DOHH2 (cell line): ENCODE results near the gene TARP.

Experiments
- H3F3A ChIP-seq: fragments of 200-600 bp; sonication (generic), shearing (Covaris generic); 2 replicates; pipeline ENCODE4 v1.6.0; 2016; ENCODE audit warnings: antibody characterized with exemption, mild to moderate bottlenecking; ENCODE audit not compliant: control insufficient read depth, insufficient read depth
- H3K27ac ChIP-seq: fragments of 200-600 bp; sonication (generic); 2 replicates; pipeline ENCODE4 v1.5.1; 2014; ENCODE audit warnings: low read depth, mild to moderate bottlenecking, low read length, moderate library complexity
- H3K27me3 ChIP-seq: fragments of 200-600 bp; sonication (generic); 2 replicates; pipeline ENCODE4 v1.6.1; 2014; ENCODE audit warnings: mild to moderate bottlenecking, low read length, mixed read lengths; ENCODE audit not compliant: control insufficient read depth
- H3K36me3 ChIP-seq: fragments of 200-600 bp; sonication (generic); 2 replicates; pipeline ENCODE4 v1.6.1; 2014; ENCODE audit warnings: mild to moderate bottlenecking, low read length, moderate library complexity, mixed read lengths; ENCODE audit not compliant: control insufficient read depth
- H3K4me1 ChIP-seq: fragments of 200-600 bp; sonication (generic); 2 replicates; pipeline ENCODE4 v1.6.1; 2014; ENCODE audit warnings: mild to moderate bottlenecking, low read length, mixed read lengths; ENCODE audit not compliant: control insufficient read depth
- H3K4me2 ChIP-seq: fragments of 200-600 bp; sonication (generic); 2 replicates; pipeline ENCODE4 v1.6.0; 2014; ENCODE audit warnings: mild to moderate bottlenecking, low read length, moderate library complexity
- H3K4me3 ChIP-seq: fragments of 200-600 bp; sonication (generic); 2 replicates; pipeline ENCODE4 v1.5.1; 2014; ENCODE audit warnings: mild to moderate bottlenecking, low read length, mixed read lengths
- H3K79me2 ChIP-seq: fragments of 200-600 bp; sonication (generic); 2 replicates; pipeline ENCODE4 v1.6.1; 2014; ENCODE audit warnings: mild to moderate bottlenecking, low read length, mixed read lengths; ENCODE audit not compliant: control insufficient read depth
- H3K9me2 ChIP-seq: fragments of 200-600 bp; sonication (generic); replicated peaks from 2 replicates; pipeline ENCODE4 v1.6.1; 2014; ENCODE audit warnings: mild to moderate bottlenecking, low read length, mixed read lengths; ENCODE audit not compliant: control insufficient read depth
- H3K9me3 ChIP-seq: fragments of 200-600 bp; sonication (generic); 2 replicates; pipeline ENCODE4 v1.6.1; 2014; ENCODE audit warnings: antibody characterized with exemption, low read length, mixed read lengths; ENCODE audit not compliant: control insufficient read depth, insufficient read depth
- H4K20me1 ChIP-seq: fragments of 200-600 bp; sonication (generic); 2 replicates; pipeline ENCODE4 v1.6.0; 2014; ENCODE audit warnings: low read depth, mild to moderate bottlenecking, antibody characterized with exemption, low read length, moderate library complexity; ENCODE audit not compliant: control insufficient read depth, insufficient read depth
- CTCF ChIP-seq: fragments of 200-600 bp; sonication (generic); IDR thresholded peaks from one replicate; pipeline ENCODE4 v1.5.1; 2014; ENCODE audit warnings: antibody characterized with exemption, mild to moderate bottlenecking, low read depth, low read length; ENCODE audit not compliant: poor library complexity, severe bottlenecking
- EZH2phosphoT487 ChIP-seq: fragments of 200-600 bp; sonication (generic); IDR thresholded peaks from 2 replicates; pipeline ENCODE4 v1.6.1; 2017; ENCODE audit warnings: borderline replicate concordance, mild to moderate bottlenecking, antibody characterized with exemption, low read length, moderate library complexity, mixed read lengths

Gene TARP

GRCh38 chr7:38273286-38273995 is at the start of gene TARP:
Gene TARP (minus strand): TSS chr7:38273636.
- Histone ChIP-seq H3K4me1 (no peaks in the 10 kb centered on the region), H4K20me1 (no peaks in the 10 kb centered on the region), H3K4me2 (no peak within 1 kb of the TSS), H3K4me3 (no peak within 1 kb of the TSS), H3K9me2 (no peaks in the 10 kb centered on the region), H3K27ac (no peak within 1 kb of the TSS), H3K27me3 (no peaks in the 10 kb centered on the region), H3F3A (no peaks in the 10 kb centered on the region), H3K79me2 (no peaks in the 10 kb centered on the region), H3K9me3 (no peaks in the 10 kb centered on the region), H3K36me3 (no peaks in the 10 kb centered on the region)
- TF ChIP-seq EZH2phosphoT487 (no peak), CTCF (no peak)

GRCh38 chr7:38323156-38323555 is 49.7 kb upstream of the TARP start:
- Histone ChIP-seq H3K4me2 (no peak overlapping the region), H4K20me1 (no peaks in the 10 kb centered on the region), H3F3A (no peaks in the 10 kb centered on the region), H3K27me3 (peaks cover 17% of the 10 kb centered on the region), H3K27ac (no peak overlapping the region), H3K9me2 (no peaks in the 10 kb centered on the region), H3K79me2 (no peaks in the 10 kb centered on the region), H3K4me3 (no peak overlapping the region), H3K9me3 (no peaks in the 10 kb centered on the region), H3K36me3 (no peaks in the 10 kb centered on the region), H3K4me1 (peaks cover 3% of the 10 kb centered on the region; the same call in 1 of the 2 replicates)
- TF ChIP-seq EZH2phosphoT487, result no peak
- no peak for TF ChIP-seq CTCF

DNA sequence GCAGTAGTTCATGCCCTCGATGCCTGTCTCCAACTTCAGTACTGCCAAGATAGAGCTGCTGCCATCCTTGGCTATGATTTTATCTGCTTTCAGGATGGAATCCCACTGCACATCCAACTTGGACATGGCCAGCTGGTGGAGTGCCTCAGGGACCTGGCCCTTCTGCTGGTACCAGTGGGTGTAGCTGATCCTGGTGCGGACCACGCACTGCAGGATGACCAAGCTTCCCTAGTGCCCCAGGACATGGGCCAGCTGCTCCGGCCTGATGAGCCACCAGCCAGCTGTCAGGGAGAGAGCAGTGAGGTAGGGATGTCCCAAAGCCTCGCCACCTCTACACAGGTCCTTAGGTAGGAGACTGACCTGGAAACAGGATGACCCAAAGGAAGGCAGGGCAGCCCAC is 49.0 kb upstream of the TARP start:
- H3K27me3 ChIP-seq, result peaks cover 17% of the 10 kb centered on the region
- no peaks in the 10 kb centered on the region for H3K9me3 ChIP-seq
- H3K36me3 ChIP-seq, result no peaks in the 10 kb centered on the region
- H3K79me2 ChIP-seq, result no peaks in the 10 kb centered on the region
- no peaks in the 10 kb centered on the region for H4K20me1 ChIP-seq
- H3F3A ChIP-seq, result no peaks in the 10 kb centered on the region
- TF ChIP-seq CTCF (no peak), EZH2phosphoT487 (no peak)
- no peak overlapping the region for H3K4me3 ChIP-seq
- no peak overlapping the region for H3K4me2 ChIP-seq
- H3K9me2 ChIP-seq, result no peaks in the 10 kb centered on the region
- H3K27ac ChIP-seq, result no peak overlapping the region
- H3K4me1 ChIP-seq, result peaks cover 3% of the 10 kb centered on the region; the same call in 1 of the 2 replicates
